HG02870 (cell line): ENCODE results near the gene ADGRL3.
"Not testable (repeated sequence)": the region's sequence is repeated elsewhere in the genome, so short reads cannot be mapped to it uniquely, and the experiment has no call there.

Experiments
- ATAC-seq: cut with Tn5 transposase; IDR thresholded peaks from one replicate; pipeline ENCODE4 v1.9.1; 2021; ENCODE audit warnings: mild to moderate bottlenecking, moderate library complexity; ENCODE audit not compliant: unreplicated experiment

The ADGRL3 gene

DNA sequence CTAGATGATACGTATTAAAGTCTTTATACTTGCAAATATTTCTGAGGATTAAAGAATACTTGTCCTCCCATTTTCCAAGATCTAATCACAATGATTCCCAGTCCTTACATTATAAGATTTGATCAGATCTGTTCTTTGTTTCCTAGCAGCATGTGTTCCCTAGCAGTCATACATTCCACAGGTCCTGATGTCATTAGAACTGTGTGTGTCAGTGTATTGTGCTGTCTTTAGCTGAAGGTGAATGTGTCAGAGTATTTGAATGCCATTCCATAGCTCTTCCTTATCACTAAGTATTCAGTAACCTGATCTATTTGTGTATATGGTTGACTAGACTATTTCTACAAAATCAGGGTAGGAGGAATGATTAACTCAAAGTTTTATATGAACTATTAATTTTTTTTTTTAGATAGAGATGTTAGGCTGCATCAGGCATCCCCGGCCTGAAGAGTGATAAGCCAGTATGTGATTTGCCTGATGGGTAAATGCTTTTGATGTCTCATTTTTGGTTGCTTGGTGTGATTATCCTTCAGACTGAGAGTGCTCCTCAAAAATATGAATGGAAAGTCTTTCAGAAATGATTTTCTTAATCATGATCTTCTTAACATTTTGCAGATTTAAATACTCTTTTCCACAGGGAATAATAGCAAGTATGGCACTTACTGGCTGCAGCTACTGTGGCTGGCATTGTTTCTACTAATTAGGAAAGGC, 4.4 kb downstream of the ADGRL3 start:
- no peak for ATAC-seq

DNA sequence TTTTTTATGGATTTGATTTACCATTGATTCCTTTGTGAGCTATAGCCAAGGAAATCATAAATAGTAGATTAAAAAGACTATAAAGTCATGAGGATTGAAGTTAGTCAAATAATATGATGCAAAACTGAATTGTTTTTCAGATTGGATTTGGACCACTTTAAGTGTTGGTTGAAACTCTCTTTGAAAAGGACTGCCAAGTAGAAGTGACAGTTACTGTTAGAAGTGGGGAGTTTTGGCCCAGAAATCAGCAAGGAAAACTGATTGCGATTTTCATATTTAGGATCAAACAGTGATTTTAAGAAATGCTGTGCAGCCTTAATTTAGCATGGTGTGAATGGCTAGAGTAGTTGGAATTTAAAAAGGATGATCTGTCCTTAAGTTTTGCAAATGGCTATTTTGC, 4.9 kb downstream of the ADGRL3 start:
- ATAC-seq: no peak

DNA sequence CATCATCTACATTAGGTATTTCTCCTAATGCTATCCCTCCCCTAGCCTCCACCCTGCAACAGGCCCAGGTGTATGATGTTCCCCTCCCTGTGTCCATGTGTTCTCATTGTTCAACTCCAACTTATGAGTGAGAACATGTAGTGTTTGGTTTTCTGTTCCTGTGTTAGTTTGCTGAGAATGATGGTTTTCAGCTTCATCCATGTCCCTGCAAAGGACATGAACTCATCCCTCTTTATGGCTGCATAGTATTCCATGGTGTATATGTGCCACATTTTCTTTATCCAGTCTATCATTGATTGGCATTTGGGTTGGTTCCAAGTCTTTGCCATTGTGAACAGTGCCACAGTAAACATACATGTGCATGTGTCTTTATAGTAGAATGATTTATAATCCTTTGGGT, 7.0 kb downstream of the ADGRL3 start:
- not testable (repeated sequence) for ATAC-seq

DNA sequence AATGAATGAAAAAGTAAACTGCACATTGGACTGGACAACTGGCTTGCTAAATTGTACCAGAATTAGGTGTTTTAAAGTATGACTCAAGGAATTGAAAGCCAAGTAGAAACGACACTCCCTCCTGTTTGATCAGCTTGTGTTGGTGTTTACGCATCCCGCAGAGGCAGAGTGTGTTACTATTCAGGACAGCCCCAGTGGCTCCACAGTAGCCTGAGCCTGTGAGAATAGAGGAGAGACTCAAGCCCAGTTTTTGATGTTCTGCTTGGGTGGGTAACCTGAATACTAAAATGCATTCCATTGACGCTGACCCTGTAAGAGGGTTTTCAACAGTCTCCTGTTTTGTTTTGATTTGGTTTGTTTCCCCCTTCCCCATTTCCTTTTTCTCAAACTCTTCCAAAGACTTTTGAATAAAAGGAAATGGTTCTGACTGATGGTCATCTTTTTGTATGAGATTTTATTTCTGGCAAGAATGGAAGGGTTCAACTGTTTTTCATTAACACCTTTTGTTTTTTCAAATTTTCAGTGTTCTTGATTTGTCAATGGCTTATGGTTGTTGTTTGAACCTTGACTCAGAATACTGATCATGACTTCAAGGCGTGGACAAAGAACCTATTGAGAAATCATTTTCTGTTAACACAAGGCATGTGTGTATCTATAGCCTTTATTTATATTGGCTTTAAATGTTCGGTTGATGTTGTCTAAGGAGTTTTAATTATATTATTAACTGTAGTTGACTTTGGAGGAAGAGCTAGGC, 10.2 kb downstream of the ADGRL3 start:
- no peak for ATAC-seq

DNA sequence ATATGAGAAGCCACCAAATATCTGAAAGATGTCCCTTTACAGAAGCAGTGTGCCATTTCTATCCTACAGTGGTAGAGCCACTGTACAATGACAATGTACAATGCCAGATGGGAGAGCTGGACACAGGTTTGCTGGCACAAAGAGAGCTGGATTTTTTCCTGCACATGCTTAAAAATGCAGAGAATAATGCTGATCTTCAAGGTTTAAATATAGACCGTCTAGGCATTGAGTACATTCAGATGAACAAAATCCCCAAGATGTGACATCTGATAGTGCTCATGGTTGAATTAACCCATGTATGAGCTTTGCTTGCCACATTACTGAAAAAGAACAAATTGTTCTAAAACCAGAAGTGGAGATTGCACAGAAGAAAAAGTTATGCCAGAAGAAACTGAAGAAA, 11.7 kb downstream of the ADGRL3 start:
- ATAC-seq: no peak

DNA sequence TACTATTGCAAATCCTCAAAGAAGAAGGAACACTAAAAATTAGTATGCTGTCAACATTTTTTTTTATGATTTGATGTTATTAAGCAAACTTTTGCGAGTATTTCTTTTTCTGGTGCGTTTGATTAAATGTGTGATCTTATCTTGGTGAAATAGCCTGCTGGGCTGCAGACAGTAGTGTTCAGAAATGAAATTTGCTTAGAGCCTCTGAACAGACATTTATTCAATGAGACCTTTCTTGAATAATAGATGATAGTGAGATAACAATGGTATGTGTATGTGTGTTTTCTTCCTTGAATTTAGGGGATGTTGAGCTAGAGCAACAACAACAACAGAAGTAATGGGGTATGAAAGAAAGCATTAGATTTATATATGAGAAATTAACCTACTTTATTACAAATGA, 12.7 kb downstream of the ADGRL3 start:
- no peak for ATAC-seq

DNA sequence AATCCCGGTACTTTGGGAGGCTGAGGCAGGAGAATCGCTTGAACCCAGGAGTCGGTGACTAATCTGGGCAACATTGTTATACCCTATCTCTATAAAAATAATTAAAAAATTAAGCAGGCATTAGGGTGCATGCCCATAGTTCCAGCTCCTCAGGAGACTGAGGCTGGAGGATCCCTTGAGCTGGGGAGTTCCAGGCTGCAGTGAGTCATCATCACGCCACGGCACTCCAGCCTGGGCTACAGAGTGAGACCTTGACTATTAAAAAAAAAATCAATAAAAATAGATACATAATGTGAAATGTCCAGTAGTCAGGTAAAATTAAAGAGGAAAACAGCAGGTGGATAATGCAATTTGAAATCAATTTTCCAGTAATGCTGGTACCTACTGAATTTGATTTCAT, 14.6 kb downstream of the ADGRL3 start:
- ATAC-seq: no peak

DNA sequence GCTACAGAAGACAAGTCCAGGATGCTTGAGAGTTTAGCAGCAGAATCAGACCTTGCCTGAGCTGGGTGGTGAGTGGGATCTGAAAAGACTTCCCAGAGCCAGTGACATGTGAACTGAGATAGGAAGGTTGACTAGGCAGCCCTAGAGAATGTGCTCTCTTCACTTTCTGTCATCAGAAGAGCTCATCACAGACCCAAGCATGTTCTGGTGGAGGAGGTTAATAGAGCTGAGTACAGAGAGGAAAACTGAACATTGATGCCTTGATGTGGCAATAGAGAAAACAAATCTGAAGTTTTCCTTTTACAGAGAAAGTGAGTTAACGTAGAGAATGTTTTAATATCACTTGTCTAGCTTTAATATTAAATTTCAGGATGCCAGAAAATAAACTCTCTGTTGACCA, 17.1 kb downstream of the ADGRL3 start:
- ATAC-seq: no peak

DNA sequence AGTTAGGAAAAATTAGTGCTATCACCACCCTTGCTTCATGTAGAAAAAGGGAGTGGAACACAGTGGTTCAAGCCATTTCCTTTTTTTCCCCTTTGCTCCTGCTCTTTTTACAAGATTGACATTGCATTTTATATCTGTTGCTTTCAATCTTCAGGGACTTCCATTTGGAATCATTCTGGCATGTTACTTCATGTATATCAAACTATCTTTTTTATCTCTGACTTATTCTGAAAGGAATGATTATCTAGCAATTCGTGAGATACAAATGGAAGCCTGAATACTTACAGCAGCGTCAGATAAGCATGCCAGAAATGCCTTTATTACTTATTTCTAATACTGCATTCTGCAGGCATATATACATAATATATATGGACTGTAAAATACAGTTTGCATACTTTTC, 20.4 kb downstream of the ADGRL3 start:
- ATAC-seq: no peak

DNA sequence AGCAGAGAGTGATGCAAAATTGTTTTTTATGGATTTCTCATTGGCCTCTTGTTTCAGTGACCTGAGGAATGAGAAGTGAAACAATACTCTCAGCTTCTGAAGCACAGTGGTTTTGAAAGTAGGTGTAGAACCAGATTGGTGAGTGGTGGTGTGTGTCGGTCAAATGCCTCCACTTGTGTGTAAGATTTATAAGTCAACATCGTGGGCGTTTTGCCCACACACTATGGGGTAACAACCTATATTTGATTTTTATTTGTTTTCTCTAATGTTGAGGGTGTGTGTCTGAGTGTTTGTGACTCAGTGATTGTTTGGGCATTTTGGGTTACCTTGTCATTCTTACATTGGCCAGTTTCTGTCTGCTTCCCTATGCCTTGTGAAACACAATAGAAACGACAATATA, 23.3 kb downstream of the ADGRL3 start:
- no peak for ATAC-seq

DNA sequence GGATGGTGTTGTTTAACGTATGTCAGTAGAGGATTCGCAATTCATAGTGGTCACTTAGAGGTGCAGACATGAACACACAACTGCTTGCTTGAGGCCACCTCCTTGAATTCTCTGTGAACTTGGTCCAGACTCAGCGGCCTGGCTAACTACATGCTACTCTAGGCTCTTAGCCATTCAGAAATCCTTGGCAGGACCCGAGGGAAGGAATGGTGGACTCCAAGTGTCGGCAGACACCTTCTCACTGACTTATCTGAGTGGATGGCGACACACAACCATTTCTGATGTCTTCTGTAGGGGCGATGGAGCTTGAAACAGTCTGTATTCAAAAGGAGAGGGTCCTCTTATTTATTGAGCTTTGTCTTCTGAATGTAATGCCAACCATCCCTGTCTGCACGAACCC, 24.4 kb downstream of the ADGRL3 start:
- ATAC-seq: no peak

DNA sequence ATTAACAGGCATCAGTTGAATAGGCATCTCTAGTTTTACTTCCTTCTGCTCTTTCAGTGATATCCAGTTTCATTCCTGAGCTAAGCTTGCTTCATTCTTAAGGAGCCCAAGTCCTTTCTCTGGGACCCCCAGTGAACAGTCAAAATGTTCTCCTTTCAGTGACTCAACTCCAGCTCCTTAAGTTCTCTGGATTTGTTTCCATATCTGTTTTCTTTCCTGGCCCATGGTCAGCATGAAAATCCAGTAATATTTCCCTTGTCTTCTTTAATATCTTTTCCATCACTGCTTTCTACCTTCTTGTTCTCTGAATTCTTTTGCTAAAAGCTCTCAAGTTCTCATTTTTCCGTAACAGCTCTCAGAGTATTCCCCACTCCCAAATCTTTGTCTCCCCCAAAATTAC, 25.5 kb downstream of the ADGRL3 start:
- no peak for ATAC-seq

DNA sequence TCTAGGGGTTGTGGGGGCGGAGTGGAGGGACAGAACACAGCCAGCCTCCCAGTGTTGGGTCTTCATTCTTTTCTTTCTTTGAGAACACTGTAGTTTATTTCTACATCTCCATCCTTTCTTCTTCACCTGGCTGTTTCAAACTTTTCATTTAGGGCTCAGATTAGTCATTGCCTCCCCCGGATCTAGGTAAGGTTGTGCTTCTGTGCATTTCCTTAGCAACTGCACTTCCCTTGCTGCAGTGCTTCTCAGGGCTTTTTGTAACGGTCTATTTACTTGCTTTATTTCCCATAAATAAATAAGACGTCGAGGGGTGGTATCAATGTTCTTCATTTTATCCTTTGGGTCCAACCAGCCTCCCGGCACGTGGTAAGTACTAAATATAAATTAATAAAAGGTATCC, 31.3 kb downstream of the ADGRL3 start:
- no peak for ATAC-seq

DNA sequence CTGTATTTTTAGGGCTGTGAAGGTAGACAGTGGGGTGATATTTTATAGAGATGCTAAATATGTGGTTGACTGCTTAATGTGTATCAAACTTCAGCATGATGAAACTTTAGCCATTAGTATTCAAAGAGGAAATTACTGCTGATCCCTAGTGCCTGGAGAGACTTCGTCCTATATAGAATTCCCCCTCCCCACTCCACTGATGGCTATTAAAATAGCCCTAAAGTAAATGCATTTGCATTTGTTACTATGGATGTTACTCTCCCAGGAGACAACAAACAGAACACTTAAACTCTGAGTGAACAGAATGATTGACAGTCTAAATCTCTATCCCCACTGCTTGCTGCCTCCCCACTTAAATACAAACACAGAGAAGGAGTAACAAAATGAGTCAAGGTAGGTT, 39.1 kb downstream of the ADGRL3 start:
- ATAC-seq: no peak

DNA sequence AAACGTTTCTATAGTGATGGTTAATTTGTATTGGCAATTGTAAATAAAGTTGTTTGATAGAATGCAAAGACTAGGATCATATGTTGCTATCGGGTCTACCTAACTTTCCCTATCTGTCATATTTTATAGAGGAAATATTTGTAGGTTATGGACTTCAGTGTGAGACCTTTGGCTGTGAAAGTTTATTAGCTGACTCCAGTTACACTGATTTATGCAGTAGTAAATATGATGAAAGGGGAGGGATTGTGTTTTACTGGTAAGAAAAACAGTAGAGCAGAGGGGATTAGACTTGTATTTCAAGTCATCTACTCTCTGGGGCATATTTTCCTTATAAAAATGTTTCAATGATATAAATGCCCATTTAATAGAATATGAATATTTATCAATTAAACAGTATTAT, 43.8 kb downstream of the ADGRL3 start:
- no peak for ATAC-seq

DNA sequence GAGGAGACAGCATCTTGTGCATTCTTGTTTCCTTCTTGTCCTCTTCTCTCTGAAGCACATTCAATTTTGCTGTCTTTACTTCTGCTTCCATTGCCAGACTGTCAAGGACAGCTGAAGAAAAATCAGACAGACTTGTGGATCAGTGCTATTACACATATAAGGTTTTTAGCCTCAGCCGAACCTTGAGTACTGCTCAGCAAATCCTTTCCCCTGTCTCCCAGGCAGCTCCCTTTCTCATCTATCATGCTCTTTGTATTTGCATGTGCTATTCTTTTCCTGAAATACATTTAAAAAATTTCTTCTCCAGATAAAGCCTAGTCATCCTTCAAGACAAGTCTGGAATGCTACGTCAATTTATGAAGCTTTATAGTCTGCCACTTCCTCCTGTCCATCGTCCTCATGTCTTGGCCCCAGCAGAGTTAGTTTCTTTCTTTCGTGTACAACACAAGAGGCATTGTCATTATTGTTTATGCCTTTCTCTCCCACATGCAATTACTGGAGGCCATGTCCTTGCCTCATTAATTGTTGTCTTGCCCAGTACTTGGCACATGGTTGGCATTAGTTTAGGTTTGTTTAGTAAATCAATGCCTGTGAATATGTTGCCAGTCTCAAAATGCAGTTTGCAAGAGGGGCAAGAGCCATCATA, 45.1 kb downstream of the ADGRL3 start:
- ATAC-seq: no peak

DNA sequence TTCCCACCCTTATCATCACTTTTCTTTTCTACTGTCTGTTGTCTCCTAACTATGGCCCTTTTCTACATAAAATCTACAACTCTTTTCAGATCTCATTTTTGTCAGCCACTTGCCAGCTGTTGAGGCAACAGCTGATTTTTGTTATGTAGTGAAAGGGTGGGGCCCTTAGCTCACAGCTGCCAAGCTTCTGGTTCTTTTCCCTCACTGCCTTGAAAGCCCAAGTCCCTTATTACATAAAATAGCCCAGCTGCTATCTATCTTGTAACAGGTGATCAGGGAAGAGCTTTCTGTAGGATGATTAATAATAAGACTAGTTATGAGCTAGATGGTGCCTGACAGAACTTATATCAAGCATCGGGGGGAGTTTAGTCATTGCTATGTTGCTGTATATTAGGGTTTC, 45.9 kb downstream of the ADGRL3 start:
- ATAC-seq: no peak

DNA sequence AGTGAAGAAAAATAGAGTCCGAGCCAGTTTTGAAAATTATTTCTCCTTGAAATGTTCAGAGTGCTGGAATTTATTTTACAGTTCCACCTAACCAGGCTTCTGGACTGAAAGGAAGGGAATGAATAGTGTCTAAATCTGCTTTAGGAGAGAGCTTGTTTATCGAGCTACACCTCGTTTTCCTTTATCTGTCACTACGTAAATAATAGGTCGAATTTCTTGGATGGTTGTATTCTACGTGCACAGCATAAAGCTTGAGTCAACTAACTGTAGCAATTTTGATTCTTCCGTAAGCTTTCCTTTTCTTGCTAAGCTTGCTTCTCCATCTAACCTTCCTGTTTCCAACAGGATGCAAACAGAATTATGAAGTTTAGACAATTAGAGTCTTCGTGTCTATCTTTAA, 48.6 kb downstream of the ADGRL3 start:
- no peak for ATAC-seq

DNA sequence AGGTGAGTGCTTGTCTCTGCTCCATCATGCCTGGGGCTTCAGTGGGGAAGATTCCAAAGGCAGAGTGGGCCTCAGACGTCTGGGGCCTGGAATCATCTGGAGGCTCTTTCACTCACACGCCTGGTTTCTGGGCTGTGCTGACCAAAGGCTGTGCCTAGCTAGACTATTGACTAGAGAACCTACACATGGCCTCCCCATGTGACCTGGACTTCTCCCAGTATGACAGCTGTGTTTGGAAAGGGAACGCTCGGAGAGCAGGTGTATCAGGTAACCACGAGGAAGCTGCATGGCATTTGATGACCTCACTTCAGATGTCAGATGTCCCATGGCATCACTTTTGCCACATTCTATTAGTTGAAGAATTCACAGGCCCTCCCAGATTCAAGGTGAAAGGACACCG, 51.0 kb downstream of the ADGRL3 start:
- ATAC-seq: no peak

DNA sequence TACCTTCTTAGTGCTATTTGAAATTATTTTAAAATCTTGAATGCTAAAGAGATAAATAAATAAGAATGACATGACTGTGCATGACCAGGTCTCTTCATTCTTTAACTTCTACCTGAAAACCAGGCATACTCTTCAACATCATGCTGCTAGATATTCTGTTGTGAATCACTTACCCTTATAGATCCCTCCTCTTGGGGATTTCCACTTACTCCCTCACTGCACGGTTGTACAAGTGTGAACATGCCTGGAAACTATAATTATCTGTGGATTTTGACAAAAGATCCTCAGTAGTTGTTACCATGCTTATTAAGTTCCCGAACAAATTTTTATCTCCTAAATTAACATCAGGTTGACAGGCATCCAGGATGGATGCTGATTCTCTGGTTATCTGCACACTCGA, 54.3 kb downstream of the ADGRL3 start:
- no peak for ATAC-seq

DNA sequence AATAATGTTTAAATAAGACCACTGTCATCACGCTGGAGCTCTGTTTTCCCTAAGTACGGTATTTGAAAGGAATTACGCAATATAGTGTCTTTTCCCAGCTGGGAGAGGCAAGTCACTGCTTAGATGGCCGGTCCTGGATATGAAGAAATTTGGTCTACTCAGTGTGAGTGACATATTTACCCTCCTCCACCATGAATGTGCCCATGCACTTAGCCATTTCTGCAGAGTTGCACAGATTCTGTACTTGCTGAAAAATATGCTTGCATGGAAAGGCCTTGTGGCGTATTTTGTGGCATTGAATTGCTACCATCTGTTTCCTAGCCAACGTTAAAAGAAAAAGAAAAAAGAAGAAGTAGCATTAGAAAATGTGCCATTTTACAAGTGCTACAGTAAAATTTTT, 73.1 kb downstream of the ADGRL3 start:
- no peak for ATAC-seq

DNA sequence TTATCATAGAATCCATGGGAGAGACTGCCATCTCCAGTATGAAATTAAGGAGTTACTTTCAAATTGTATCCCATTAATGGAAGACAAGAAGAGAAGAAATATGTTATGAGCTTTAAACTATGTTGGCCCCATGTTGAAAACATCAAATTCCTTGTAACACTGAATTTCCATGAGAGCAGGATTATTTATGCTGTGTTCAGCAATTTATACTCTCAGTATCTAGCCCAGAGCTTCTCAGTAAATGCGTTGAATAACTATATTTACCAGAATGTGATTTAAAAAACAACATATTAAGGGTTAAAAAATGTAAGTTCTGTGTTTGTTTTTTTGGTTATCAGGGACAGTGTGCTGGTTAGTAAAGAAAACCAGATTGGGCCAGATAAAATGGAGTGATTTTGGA, 74.2 kb downstream of the ADGRL3 start:
- no peak for ATAC-seq
